ENCODE data around the gene LGALS8. TPM values are rescaled to one million over a fixed set of nuclear protein-coding genes. Genes with fewer than 3 reads are reported as not detected.
"Not testable (repeated sequence)": the region's sequence is repeated elsewhere in the genome, so short reads cannot be mapped to it uniquely, and the experiment has no call there.

The LGALS8 gene
- 25.1 and 32.0 TPM in 2 replicates for total RNA-seq (2014; rRNA removed; shearing (Covaris generic))

DNA sequence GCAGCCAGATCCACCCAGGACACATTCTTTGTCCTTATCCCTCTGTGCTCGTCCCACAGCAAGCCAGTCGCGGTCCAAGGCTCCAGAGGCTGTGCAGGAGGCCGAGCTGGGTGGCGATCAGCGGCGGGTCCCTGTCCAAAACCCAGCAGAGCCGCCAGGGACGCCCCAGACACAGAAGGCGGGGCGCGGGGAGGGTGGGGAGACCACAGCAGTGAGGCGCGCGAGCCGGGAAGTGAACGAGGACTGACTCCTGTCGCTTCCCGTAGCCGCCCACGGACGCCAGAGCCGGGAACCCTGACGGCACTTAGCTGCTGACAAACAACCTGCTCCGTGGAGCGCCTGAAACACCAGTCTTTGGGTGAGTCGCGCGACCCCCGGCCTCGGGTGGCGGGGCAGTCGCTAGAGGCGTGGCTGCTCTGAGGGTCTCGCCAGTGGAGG, at the start of gene LGALS8:
TSS of gene LGALS8 (plus strand) at position 279 of the 438 bp plus-strand sequence. CDS start 2,089 bp downstream, outside the sequence.
- DNase-seq (ENCODE audit: low spot score): peak; percentile 80

DNA sequence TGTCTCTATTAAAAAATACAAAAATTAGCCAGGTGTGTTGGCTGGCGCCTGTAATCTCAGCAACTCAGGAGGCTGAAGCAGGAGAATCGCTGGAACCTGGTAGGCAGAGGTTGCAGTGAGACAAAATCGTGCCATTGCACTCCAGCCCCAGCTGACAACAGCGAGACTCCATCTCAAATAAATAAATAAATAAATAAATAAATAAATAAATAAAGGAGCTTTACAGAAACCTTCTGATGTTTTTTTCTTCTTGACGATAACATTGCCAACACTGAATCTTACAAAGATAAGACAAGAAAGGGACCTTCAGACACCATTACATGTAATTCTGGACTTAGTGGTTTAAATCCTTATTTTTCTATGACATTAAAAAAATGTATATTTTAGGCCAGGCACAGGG, 47.8 kb upstream of the LGALS8 start:
- DNase-seq (ENCODE audit: low spot score): no peak

DNA sequence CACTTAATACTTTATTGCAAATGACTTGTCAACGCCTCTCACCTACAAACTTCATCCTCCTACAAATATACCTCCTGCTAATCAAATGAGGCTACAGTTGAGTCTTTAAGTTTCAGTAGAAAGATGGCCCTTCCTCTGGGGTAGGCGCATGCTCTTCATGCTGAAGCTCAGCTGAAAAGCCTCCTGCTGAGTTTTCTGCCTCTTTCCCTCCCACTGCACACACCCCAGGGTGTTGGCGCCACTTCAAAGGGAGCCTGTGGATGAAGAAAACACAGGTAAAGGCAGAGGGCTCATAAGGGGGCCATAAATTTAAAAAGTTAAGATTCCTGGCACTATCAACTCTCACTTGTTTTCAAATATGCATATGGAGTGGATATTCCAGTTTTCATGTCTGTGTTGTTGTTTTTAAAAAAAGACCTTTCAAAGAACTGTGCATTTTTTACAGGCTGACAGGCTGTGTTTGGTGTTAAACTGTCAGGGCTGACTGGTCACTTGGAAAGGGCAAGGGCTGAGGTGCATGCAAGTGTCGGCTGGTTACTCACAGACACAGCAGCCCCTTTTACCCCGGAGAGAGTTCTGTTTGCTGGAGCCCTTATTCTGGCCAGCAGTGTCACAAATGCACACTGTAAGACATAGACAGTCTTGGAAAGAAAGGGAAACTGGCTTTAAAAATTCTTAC, 42.9 kb upstream of the LGALS8 start:
- no peak for DNase-seq (ENCODE audit: low spot score)

DNA sequence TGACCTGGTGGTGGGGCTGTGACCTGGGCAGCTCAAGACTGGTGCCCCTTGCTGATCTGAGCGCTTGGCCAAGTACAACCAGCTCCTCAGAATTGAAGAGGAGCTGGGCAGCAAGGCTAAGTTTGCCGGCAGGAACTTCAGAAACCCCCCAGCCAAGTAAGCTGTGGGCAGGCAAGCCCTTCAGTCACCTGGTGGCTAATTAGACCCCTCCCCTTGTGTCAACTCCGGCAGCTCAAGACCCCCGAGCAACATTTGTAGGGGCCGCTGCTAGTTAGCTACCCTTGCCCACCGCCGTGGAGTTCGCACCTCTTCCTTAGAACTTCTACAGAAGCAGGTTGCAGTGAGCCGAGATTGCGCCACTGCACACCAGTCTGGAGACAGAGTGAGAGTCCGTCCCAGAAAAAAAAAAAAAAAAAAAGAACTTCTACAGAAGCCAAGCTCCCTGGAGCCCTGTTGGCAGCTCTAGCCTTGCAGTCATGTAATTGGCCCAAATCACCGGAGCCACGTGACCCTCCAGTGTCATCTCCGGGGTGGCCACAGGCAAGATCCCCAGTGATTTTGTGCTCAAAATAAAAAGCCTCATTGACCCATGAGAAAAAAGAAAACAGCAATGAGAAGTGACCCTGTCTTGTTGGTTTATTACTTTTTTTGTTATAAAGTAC, 39.3 kb upstream of the LGALS8 start:
- DNase-seq (ENCODE audit: low spot score): no peak

DNA sequence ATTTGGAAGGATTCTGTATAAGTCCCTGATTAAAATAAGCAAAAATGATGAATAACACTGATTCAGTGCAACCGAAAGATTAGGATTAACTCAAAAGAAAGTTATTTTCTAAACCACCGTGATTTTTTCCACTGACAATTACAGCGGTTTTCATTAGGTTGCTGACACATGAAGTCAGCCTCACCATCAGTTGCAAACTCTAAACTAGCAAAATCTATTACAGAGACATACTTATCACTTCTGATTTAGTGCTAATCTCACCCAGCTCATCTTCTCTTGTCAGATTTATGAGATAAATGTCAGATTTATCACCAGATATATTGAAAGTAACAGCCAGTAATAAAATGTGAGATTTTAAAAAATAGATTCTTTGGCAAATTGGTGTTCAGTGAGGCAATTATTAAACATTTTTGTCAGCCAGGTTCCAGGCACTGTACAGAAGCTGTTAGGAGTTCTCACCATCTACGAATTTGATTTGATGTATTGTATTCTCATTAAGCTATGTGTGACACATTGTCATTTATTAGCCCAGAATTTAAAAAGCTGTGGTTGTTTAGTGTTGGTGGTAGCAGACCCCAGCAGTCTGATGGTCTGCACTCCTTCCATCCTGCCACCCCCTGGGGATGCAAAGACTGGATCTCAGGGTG, 37.3 kb upstream of the LGALS8 start:
- DNase-seq (ENCODE audit: low spot score): no peak

DNA sequence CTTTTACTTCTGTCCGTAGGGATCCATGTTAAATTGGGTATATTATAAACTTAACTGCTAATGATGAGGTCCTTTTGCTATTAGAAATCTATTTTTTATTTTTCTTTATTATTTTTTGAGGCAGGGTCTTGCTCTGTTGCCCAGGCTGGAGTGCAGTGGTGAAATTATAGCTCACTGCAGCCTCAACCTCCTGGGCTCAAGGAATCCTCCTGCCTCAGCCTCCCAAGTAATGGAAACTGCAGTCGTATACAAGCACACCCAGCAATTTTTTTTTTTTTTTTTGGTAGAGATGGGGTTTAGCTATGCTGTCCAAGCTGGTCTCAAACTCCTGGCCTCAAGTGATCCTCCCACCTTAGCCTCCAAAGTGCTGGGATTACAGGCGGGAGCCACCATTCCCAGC, 34.6 kb upstream of the LGALS8 start:
- not testable (repeated sequence) for DNase-seq (ENCODE audit: low spot score)

DNA sequence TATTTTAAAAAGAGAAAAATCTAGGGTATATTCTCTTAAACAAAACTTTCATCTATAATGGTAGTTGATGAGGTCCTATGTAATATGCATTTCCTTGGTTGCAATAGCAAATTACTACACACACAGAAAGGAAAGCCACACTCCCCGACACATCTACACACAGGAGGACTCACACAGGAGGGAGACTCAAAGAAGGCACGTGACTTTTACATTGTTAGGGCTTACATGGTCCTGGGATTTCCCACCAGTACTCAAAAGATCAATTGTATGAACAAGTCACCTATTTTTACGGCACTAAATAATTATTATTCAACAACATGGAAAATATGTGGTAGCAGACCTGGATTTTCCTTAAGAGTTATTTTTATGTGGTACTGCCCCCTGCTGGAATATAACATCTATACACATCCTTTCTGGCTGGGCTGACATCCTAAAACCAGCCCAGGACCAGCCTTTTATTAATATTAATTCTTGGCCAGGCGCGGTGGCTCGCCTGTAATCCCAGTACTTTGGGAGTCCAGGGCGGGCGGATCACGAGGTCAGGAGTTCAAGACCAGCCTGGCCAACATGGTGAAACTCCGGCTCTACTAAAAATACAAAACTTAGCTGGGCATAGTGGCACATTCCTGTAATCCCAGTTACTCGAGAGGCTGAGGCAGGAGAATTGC, 33.9 kb upstream of the LGALS8 start:
- peak; percentile 63 for DNase-seq (ENCODE audit: low spot score)

DNA sequence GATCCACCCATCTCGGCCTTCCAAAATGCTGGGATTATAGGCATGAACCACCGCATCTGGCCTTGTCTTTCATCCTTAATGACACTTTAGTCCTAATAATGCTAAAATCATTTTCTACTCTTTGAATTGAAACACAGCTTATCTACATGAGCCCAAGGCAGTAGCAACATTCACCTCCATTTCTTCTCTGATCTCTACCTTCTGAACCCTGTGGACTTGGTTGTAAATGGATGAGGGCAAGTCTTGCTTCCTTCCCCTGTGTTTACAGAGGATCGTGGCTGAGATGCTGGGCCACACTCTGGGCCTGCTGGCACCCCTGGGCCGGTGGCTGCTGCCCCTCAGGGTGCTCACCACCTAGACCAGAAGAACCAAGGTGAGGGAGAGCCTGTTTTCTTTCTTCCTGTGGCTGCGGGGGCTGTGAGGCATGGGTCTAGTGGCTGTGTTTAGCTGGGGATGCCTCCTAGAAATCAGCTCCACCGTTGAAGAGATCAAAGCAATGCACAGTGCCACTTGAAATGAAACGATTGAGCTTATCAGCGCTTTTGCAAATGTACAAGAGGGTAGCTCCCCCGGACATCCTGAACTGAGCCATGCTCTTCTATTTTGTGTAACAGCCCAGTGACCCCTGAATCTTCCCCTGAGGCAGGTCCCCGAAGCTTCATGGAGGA, 32.2 kb upstream of the LGALS8 start:
- no peak for DNase-seq (ENCODE audit: low spot score)

DNA sequence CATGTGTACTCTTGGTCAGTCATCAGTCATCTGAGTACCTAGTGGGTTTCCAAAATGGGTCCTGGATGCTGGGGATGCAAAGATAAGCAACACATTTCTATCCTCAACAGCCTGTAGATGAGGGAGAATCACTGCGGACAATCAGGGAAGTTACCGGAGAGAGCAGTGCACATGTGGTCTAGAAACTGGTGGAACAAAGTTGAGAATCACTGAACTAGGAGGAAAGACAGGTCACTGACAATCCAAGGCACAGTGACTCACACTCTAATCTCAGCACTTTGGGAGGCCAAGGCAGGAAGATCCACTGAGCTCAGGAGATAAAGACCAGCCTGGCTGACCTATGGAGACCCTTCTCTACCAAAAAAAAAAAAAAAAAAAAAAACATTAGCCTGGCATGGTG, 31.4 kb upstream of the LGALS8 start:
- DNase-seq (ENCODE audit: low spot score): no peak

DNA sequence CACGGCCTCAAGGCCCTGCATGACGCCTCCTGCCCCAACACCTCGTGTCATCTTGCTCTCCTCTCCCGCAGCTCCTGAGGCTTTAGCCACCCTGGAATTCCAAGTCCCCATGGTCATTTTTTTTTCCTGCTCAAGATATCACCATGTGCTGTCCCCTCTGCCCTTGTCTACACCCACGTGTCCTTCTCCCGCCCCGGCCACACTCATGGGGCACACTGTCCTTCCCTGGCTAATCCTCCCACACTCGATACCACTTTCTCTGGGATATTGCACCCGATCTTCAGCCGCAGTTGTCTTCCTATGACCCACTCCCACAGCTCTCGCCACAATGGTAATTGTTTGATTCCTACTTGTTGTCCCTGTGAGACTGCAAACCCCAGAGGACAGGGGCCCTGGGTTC, 29.7 kb upstream of the LGALS8 start:
- no peak for DNase-seq (ENCODE audit: low spot score)

DNA sequence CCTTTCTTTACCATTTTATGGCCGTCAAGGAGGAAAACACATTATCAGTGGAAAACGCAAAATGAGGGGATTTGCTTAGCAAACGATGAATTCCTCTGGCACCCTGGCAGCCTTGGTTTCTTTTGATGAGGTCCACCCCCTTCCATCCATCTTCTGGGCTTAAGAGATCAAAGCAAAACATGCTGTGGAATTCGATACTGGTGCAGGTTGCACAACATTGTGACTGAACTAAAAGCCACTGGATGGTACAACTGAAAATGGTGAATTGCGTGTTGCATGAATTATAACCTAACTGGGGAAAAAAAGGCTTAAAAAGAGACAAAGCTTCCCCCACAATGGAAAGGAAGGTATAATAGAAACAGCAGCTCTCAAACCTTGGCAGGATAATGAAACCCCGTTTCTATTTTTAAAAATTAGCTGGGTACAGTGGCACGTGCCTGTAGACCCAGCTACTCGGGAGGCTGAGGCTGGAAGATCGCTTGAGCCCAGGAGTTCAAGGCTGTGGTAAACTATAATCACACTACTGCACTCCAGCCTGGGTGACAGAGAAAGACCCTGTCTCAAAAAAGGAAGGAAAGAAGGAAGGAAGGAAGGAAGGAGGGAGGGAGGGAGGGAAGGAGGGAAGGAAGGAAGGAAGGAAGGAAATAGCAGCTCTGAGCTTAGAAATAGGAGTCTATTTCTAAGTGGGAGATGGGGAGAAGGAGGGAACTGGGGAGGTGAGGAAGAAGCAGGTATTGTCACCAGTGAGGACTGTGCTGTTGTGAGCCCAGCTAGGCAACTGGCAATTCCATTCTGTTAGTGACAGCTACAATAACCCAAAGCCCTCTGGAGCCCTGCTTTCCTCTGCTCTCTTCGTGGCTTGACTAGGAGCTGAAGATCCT, 29.0 kb upstream of the LGALS8 start:
- no peak for DNase-seq (ENCODE audit: low spot score)

DNA sequence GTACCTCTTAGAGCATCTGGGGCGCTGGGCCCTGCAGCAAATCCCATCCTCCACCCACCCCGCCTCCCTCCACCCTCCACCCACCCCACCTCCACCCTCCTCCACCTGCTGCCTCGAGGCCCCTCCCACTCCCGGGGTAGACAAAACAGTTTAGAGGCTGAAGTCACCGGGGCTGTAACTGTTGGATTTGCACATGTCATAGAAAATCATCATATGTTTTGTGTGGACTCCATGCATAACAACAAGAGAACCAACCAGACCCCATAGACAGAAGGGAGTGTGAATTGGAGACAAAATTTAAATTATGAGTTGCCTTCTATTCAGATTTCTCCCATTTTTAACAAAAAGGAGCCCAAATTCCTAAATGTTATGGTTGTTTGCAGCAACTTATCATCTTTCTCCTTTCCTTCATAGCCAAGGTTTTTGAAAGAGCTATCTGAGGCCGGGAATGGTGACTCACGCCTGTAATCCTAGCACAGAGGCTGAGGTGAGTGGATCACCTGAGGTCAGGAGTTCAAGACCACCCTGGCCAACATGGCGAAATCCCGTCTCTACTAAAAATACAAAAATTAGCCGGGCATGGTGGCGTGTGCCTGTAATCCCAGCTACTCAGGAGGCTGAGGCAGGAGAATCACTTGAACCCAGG, 28.2 kb upstream of the LGALS8 start:
- no peak for DNase-seq (ENCODE audit: low spot score)

DNA sequence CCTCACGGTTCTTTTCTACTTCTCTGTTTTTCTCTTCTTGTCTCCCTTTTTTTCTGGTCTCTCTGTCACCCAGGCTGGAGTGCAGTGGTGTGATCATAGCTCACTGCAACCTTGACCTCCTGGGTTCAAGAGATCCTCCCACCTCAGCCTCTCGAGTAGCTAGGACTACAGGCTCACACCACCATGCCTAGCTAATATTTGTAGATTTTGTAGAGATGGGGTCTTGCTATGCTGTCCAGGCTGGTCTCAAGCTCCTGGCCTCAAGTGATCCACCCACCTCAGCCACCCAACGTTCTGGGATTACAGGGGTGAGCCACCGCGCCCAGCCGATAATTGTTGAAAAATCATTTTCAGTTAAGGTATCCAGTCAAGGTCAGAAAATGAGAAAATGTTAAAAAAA, 25.9 kb upstream of the LGALS8 start:
- DNase-seq (ENCODE audit: low spot score): no peak

DNA sequence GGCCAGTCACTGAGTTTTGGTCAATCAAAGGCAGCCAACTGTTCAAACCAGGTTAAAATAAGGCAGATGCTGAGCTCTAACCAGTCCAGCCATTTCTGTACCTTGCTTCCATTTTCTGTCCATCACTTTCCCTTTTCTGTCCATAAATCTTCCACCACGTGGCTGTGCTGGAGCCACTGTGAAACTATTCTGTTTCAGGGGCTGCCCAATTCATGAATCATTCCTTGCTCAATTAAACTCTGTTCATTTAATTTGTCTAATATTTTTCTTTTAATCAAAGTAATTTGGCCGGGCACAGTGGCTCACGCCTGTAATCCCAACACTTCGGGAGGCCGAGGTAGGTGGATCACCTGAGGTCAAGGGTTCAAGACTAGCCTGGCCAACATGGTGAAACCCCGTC, 22.7 kb upstream of the LGALS8 start:
- no peak for DNase-seq (ENCODE audit: low spot score)

DNA sequence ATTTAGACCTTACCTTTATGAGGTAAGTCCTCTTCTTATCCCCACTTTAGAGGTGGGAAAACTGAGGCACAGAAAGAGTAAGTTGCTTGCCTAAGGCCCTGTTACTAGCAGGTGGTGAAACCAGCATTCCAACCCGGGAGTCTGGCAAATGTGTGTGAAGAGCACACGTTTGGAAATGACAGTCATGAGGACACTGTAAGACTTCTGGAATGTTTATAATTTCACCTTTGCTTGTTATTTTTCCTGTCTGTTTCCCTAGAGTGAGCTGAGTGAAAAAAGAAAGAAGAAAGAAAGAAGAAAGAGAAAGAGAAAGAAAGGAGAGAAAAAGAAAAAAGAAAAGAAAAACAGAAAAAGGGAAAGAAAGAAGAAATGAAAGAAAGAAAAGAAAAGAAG, 21.2 kb upstream of the LGALS8 start:
- DNase-seq (ENCODE audit: low spot score): peak; percentile 58

DNA sequence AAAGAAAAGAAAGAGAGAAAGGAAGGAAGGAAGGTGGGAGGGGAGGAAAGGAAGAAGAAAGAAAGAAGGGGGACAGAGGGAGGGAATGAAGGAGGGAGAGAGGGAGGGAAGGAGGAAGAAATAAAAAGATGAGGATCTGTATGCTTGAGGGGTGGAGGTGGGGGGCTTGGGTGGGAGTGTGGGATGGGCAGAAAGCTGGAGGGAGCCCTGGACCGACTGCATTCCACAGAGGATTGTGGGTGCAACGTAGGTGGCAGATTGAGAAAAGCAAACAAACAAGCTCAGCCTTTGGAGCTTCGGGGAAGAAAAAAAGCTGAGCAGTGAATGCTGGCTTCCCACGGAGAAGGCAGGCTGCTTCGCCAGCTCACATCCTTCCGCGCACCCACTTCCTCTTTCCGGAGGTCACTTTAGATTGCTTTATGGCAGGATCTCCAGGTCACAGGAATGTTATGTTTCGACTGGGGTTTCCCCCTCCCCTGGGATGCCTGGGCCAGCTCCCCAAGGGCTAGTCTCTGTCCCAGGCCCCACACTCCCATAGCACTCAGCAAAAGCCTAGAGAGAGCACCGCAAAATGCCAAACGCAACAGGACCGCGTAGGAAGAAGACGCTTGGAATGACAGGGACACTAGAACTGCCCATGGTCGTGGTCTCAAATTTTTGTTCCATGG, 20.7 kb upstream of the LGALS8 start:
- DNase-seq (ENCODE audit: low spot score): peak; percentile 86

DNA sequence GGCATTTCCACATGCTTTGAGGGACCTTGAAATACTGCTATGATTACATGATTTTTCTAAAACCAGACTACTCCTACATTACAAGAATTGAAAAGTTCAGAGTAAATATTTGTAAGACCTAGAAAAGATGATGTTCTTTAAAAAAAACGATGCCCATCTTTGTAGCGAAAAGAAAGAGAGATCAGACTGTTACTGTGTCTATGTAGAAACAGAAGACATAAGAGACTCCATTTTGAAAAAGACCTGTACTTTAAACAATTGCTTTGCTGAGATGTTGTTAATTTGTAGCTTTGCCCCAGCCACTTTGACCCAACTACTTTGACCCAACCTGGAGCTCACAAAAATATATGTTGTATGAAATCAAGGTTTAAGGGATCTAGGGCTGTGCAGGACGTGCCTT, 19.4 kb upstream of the LGALS8 start:
- DNase-seq (ENCODE audit: low spot score): not testable (repeated sequence)

DNA sequence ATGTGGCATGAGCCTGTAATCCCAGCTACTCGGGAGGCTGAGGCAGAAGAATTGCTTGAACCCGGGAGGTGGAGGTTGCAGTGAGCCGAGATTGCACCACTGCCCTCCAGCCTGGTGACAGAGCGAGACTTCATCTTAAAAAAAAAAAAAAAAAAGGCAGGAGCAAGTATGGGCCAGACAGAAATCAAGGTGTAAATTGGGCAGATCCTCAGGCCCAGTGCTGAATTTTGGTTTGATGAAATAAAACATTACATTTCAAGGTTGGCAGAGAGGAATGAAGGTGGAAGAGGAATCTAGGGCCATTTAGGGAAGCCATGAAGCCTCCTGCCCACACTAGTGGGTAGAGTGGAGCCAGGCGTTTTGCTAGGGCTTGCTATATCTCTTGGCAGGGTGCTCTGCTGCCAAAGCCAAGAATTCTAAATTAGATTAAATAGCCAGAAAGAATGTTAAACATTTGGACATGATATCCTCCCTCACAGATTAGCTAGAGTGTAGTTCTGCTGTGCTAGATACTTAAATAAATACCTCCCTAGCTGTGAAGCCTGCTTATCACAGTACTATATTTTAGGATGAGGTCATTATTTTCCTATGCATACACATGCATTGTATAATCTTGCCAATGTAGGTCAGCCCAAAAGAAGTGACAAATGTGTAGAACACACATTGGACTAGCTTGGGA, 16.6 kb upstream of the LGALS8 start:
- DNase-seq (ENCODE audit: low spot score): no peak

DNA sequence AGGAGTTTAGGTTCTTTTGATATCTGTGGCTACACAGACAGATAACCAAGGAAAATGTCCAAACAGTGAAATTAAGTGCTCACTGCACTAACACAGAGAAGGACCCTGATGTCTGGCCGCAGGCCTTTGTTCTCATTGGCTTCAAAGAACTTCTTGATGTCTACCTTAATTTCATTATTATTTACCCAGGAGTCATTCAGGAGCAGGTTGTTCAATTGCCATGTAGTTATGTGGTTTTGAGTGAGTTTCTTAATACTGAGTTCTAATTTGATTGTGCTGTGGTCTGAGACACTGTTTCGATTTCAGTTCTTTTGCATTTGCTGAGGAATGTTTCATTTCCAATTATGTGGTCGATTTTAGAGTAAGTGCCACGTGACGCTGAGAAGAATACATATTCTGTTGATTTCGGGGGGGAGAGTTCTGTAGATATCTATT, 15.2 kb upstream of the LGALS8 start:
- DNase-seq (ENCODE audit: low spot score): no peak
